OCI-LY7 (cell line): ENCODE data around the gene AKT1.

ENCODE experiments used
- CTCF ChIP-seq: fragments of 200-600 bp; sonication (generic); conservative IDR thresholded peaks from 2 replicates; pipeline ENCODE4 v1.5.1; 2014; ENCODE audit warnings: mild to moderate bottlenecking, antibody characterized with exemption, low read length, moderate library complexity, mixed read lengths
- EZH2phosphoT487 ChIP-seq: fragments of 200-600 bp; sonication (generic); IDR thresholded peaks from 2 replicates; pipeline ENCODE4 v1.6.1; 2018; ENCODE audit warnings: low read depth, borderline replicate concordance, mild to moderate bottlenecking, mixed run types, antibody characterized with exemption, low read length, moderate library complexity, mixed read lengths

- TF ChIP-seq CTCF: no peak
- no peak for TF ChIP-seq EZH2phosphoT487
These were observed 26.1 kb downstream of the AKT1 start for GRCh38 chr14:104769324-104770071.
